ENCODE results near the gene C3orf18.
A peak's percentile ranks its signal among the peaks of the same experiment; 100 is the strongest.

C3orf18 gene

GRCh38 chr3:50594253-50594785, 26.8 kb upstream of the C3orf18 start:
- H3K27ac ChIP-seq (replicated peaks), result no peak overlapping the region
- no peak for DNase-seq (ENCODE audit: low read depth in 1 of 2, low spot score in 1 of 2)
- no peak for TF ChIP-seq CTCF (IDR thresholded peaks at IDR 0.05; ENCODE audit: insufficient read depth, low read length)
- no peak for TF ChIP-seq POLR2AphosphoS5 (IDR thresholded peaks at IDR 0.05; ENCODE audit: low read depth)
- TF ChIP-seq GABPA (IDR thresholded peaks at IDR 0.05; ENCODE audit: low read depth), result no peak
- no peak for TF ChIP-seq SPI1 (IDR thresholded peaks at IDR 0.05; ENCODE audit: borderline replicate concordance, low read depth)
- no peak for TF ChIP-seq REST (IDR thresholded peaks at IDR 0.05; ENCODE audit: insufficient replicate concordance, low read depth)
- H3K4me3 ChIP-seq (replicated peaks; ENCODE audit: insufficient read depth, low read length), result no peak overlapping the region
- H3K27me3 ChIP-seq (ENCODE audit: insufficient read depth, poor library complexity, severe bottlenecking), result no peaks in the 10 kb centered on the region

- DNase-seq (ENCODE audit: low read depth in 1 of 2, low spot score in 1 of 2), result peak in 1 of 2 experiments; percentile 80
- no peaks in the 10 kb centered on the region for H3K27me3 ChIP-seq (ENCODE audit: insufficient read depth, poor library complexity, severe bottlenecking)
- TF ChIP-seq CTCF (IDR thresholded peaks at IDR 0.05; ENCODE audit: insufficient read depth, low read length), result no peak
- no peak for TF ChIP-seq SPI1 (IDR thresholded peaks at IDR 0.05; ENCODE audit: borderline replicate concordance, low read depth)
- TF ChIP-seq POLR2AphosphoS5 (IDR thresholded peaks at IDR 0.05; ENCODE audit: low read depth), result no peak
- TF ChIP-seq REST (IDR thresholded peaks at IDR 0.05; ENCODE audit: insufficient replicate concordance, low read depth), result no peak
- no peak for TF ChIP-seq GABPA (IDR thresholded peaks at IDR 0.05; ENCODE audit: low read depth)
- peak overlapping the region; percentile 94 for H3K27ac ChIP-seq (replicated peaks)
- no peak overlapping the region for H3K4me3 ChIP-seq (replicated peaks; ENCODE audit: insufficient read depth, low read length)
Observed at GRCh38 chr3:50592568-50592967, 25.0 kb upstream of the C3orf18 start.

GRCh38 chr3:50591196-50591741, 23.7 kb upstream of the C3orf18 start:
- no peak for DNase-seq (ENCODE audit: low read depth in 1 of 2, low spot score in 1 of 2)
- Histone ChIP-seq H3K27ac (replicated peaks) (peak overlapping the region; percentile 94), H3K4me3 (replicated peaks; ENCODE audit: insufficient read depth, low read length) (no peak overlapping the region), H3K27me3 (ENCODE audit: insufficient read depth, poor library complexity, severe bottlenecking) (no peaks in the 10 kb centered on the region)
- TF ChIP-seq CTCF (IDR thresholded peaks at IDR 0.05; ENCODE audit: insufficient read depth, low read length) (no peak), GABPA (IDR thresholded peaks at IDR 0.05; ENCODE audit: low read depth) (no peak), REST (IDR thresholded peaks at IDR 0.05; ENCODE audit: insufficient replicate concordance, low read depth) (no peak), SPI1 (IDR thresholded peaks at IDR 0.05; ENCODE audit: borderline replicate concordance, low read depth) (no peak), POLR2AphosphoS5 (IDR thresholded peaks at IDR 0.05; ENCODE audit: low read depth) (no peak; the same call in 1 of the 2 replicates)

Measured in HL-60 (cell line).